Endothelial cell of umbilical vein (primary cell): ENCODE measurements around the gene COL6A3. TPM values are rescaled to one million over a fixed set of nuclear protein-coding genes. Genes with fewer than 3 reads are reported as not detected.

Experiments used
- BruUV-seq: library from RNA; stranded (reverse); fragments of 400-500 nt; replicated peaks from 2 replicates; lab custom pipeline; 2021; lab: Mats Ljungman, UMichigan
- CTCF ChIA-PET: fragments of 300-600, 350-600 bp; sonication (Branson Sonifier 250); formaldehyde crosslinking; loops from one replicate; lab custom pipeline; 2021; ENCODE audit warnings: antibody characterized with exemption, inconsistent platforms; lab: Charles Lee
- POLR2A ChIA-PET: fragments of 300-600, 350-600 bp; sonication (Branson Sonifier 250); formaldehyde crosslinking; loops from one replicate; lab custom pipeline; 2021; ENCODE audit warnings: antibody characterized with exemption, inconsistent platforms; lab: Charles Lee
- DNase-seq: peaks from one replicate; pipeline ENCODE4 v3.0.0-alpha.2; 2011; ENCODE audit warnings: low read depth, low spot score
- FAIRE-seq: peaks from 2 replicates; lab custom pipeline; 2011; peaks lifted over from hg19 to GRCh38; lab: Jason Lieb, UNC
- H2AFZ ChIP-seq: 2 replicates; pipeline ENCODE4 v1.6.0; 2012; ENCODE audit warnings: low read depth, low read length, control low read depth, inconsistent platforms
- H3K27ac ChIP-seq: 2 replicates; pipeline ENCODE4 v1.5.1; 2011; ENCODE audit warnings: low read depth, mild to moderate bottlenecking, control low read depth, low read length, moderate library complexity; ENCODE audit not compliant: insufficient read depth
- H3K27me3 ChIP-seq, 2 experiments: 2 replicates each; pipeline versions ENCODE4 v1.6.0 to v1.6.1; 2011; ENCODE audit warnings: low read length in 2 of 2, mixed read lengths in 1 of 2; ENCODE audit not compliant: control insufficient read depth in 2 of 2, insufficient read depth in 2 of 2
- H3K36me3 ChIP-seq, 2 experiments: 2 replicates in 1 of 2; 3 replicates in 1 of 2; pipeline ENCODE4 v1.5.1; 2011; ENCODE audit warnings: low read length in 2 of 2, mild to moderate bottlenecking in 1 of 2, moderate library complexity in 1 of 2; ENCODE audit not compliant: control insufficient read depth in 2 of 2, insufficient read depth in 2 of 2; ENCODE audit errors: extremely low read depth in 1 of 2
- H3K4me1 ChIP-seq: 3 replicates; pipeline ENCODE4 v1.5.1; 2011; ENCODE audit warnings: mild to moderate bottlenecking, low read length; ENCODE audit not compliant: control insufficient read depth, insufficient read depth; ENCODE audit errors: extremely low read depth
- H3K4me2 ChIP-seq: 2 replicates; pipeline ENCODE4 v1.6.1; 2011; ENCODE audit warnings: low read length, control low read depth, mixed read lengths; ENCODE audit not compliant: insufficient read depth
- H3K4me3 ChIP-seq, 3 experiments: fragments of 200-600 bp in 1 of 3; sonication (generic), shearing (Covaris generic) in 1 of 3; replicated peaks in 1 of 3; 2 replicates each; pipeline ENCODE4 v1.5.1; 2011 to 2016; ENCODE audit warnings: control low read depth in 3 of 3, low read length in 3 of 3, mild to moderate bottlenecking in 2 of 3, inconsistent platforms in 1 of 3, low read depth in 1 of 3, moderate library complexity in 1 of 3; ENCODE audit not compliant: insufficient read depth in 1 of 3
- H3K79me2 ChIP-seq: 2 replicates; pipeline ENCODE4 v1.6.0; 2012; ENCODE audit warnings: low read length, inconsistent platforms; ENCODE audit not compliant: control insufficient read depth, insufficient read depth
- H3K9ac ChIP-seq: replicated peaks from 2 replicates; pipeline ENCODE3; 2011; ENCODE audit warnings: low read length, control low read depth; ENCODE audit not compliant: insufficient read depth; ENCODE audit errors: extremely low read depth
- H3K9me1 ChIP-seq: replicated peaks from 3 replicates; pipeline ENCODE4 v1.6.0; 2011; ENCODE audit warnings: mild to moderate bottlenecking, low read length; ENCODE audit not compliant: control insufficient read depth, insufficient read depth; ENCODE audit errors: extremely low read depth
- H3K9me3 ChIP-seq: replicated peaks from 2 replicates; pipeline ENCODE4 v1.5.1; 2012; ENCODE audit warnings: low read length, inconsistent platforms; ENCODE audit not compliant: control insufficient read depth, insufficient read depth
- H4K20me1 ChIP-seq: replicated peaks from 2 replicates; pipeline ENCODE3; 2011; ENCODE audit warnings: mild to moderate bottlenecking, low read length; ENCODE audit not compliant: control insufficient read depth, insufficient read depth; ENCODE audit errors: extremely low read depth
- EZH2 ChIP-seq: IDR thresholded peaks from 2 replicates; pipeline ENCODE4 v1.6.1; 2012; ENCODE audit warnings: borderline replicate concordance, low read depth, mild to moderate bottlenecking, moderate library complexity, low read length, inconsistent platforms; ENCODE audit not compliant: severe bottlenecking
- FOS ChIP-seq: IDR thresholded peaks from 2 replicates; pipeline ENCODE4 v1.6.1; 2011; ENCODE audit warnings: mild to moderate bottlenecking, low read length, moderate library complexity, borderline replicate concordance; ENCODE audit not compliant: insufficient read depth
- GATA2 ChIP-seq: IDR thresholded peaks from 2 replicates; pipeline ENCODE4 v1.7.0; 2011; ENCODE audit warnings: low read depth, mild to moderate bottlenecking, moderate library complexity, mixed read lengths, low read length; ENCODE audit not compliant: insufficient read length, insufficient read depth
- JUN ChIP-seq: IDR thresholded peaks from 2 replicates; pipeline ENCODE4 v1.6.1; 2011; ENCODE audit warnings: borderline replicate concordance, low read depth; ENCODE audit not compliant: insufficient read length, insufficient read depth
- MYC ChIP-seq: IDR thresholded peaks from one replicate; pipeline ENCODE4 v1.6.1; 2011; ENCODE audit warnings: mild to moderate bottlenecking, low read depth, low read length
- POLR2A ChIP-seq: IDR thresholded peaks from 2 replicates; pipeline ENCODE4 v1.6.1; 2012; ENCODE audit warnings: low read depth, mild to moderate bottlenecking, control low read depth, low read length
- POLR2AphosphoS5 ChIP-seq: IDR thresholded peaks from 2 replicates; pipeline ENCODE4 v1.6.1; 2012; ENCODE audit warnings: low read depth, mild to moderate bottlenecking, control low read depth, low read length, moderate library complexity; ENCODE audit not compliant: insufficient read depth
- dilution Hi-C: fragments of 300-500 bp; cut with MboI; formaldehyde crosslinking; loops from one replicate; pipeline ENCODE4 v1.15.0; 2019; ENCODE audit warnings: low sequenced_read_pairs; ENCODE audit not compliant: extremely low pct_ligation_motif_present
- intact Hi-C: fragments of 100-400 bp; cut with micrococcal nuclease; formaldehyde crosslinking; loops from one replicate; pipeline ENCODE4 v1.10.0; 2022
- polyA plus RNA-seq, 4 experiments: library from polyadenylated mRNA; depleted of rRNA in 3 of 4; stranded (reverse) in 3 of 4; unstranded in 1 of 4; fragments of >200 nt; gene quantifications; 2 replicates each; pipeline versions ENCODE4 v1.2.1 to v1.2.3, GENCODE V29; 2011 to 2012; ENCODE audit warnings: missing spikeins in 1 of 4
- total RNA-seq: library from RNA; stranded (reverse); gene quantifications from 2 replicates; pipeline ENCODE4 v1.2.3, GENCODE V29; 2021
- TF ChIP-seq, protein P1 (sequence below), 2 donors: IDR thresholded peaks; 1 replicate in 1 of 2; 2 replicates in 1 of 2; pipeline ENCODE4 v1.5.1; 2011; ENCODE audit warnings: low read length in 2 of 2, mild to moderate bottlenecking in 2 of 2, moderate library complexity in 2 of 2, control low read depth in 1 of 2, inconsistent platforms in 1 of 2, low read depth in 1 of 2; ENCODE audit not compliant: insufficient read depth in 1 of 2; ENCODE audit errors: extremely low read depth in 1 of 2
- TF ChIP-seq, protein P2 (sequence below): IDR thresholded peaks from 2 replicates; pipeline ENCODE4 v1.6.1; 2011; ENCODE audit not compliant: insufficient read depth, insufficient read length

The COL6A3 gene
- total and polyA plus RNA-seq, 2 donors (not counting 3 experiments of a cell fraction or from before 2014, with no cell fraction given) = 0.03 TPM; not detected in 1

DNA sequence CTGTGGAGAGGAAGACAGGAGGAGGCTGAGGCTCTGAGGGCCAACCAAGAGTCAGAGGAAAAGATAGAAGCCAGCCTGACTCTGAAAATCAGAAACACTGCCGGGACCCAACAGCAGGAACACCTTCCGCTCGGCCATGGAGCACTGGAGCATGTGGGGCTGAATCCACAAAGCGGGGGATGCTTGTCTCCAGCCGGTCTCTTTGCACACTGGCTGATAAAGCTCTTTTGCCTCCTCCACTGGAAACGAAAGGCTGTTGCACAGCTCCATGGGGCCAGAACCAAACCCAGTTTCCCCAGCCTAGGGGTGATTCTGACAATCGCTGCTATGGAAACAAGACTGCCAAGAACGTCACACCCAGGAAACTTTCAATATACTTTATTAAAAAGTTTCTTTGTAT, 90.3 kb downstream of the COL6A3 start:
- no TSS peak for BruUV-seq
- Histone ChIP-seq H4K20me1 (no peaks in the 10 kb centered on the region), H3K79me2 (no peaks in the 10 kb centered on the region), H3K4me3 (no peak overlapping the region), H3K27me3 (peaks cover 4 to 11% of the 10 kb centered on the region in 2 experiments), H3K9me3 (no peaks in the 10 kb centered on the region), H3K4me2 (no peak overlapping the region), H3K9ac (no peak overlapping the region), H2AFZ (no peak overlapping the region), H3K36me3 (no peaks in the 10 kb centered on the region), H3K4me1 (no peaks in the 10 kb centered on the region), H3K27ac (no peak overlapping the region), H3K9me1 (no peaks in the 10 kb centered on the region)
- POLR2A ChIA-PET = no interaction called here
- no peak for FAIRE-seq
- DNase-seq = no peak
- CTCF ChIA-PET = no interaction called here
- dilution Hi-C loops = no loop called here
- intact Hi-C loops = loop anchor here (2.0 to 5.0 kb wide), 2 partner anchors 159 to 171 kb away; no protein-coding TSS in a partner anchor
- TF ChIP-seq GATA2 = no peak
- TF ChIP-seq, protein P1, sequence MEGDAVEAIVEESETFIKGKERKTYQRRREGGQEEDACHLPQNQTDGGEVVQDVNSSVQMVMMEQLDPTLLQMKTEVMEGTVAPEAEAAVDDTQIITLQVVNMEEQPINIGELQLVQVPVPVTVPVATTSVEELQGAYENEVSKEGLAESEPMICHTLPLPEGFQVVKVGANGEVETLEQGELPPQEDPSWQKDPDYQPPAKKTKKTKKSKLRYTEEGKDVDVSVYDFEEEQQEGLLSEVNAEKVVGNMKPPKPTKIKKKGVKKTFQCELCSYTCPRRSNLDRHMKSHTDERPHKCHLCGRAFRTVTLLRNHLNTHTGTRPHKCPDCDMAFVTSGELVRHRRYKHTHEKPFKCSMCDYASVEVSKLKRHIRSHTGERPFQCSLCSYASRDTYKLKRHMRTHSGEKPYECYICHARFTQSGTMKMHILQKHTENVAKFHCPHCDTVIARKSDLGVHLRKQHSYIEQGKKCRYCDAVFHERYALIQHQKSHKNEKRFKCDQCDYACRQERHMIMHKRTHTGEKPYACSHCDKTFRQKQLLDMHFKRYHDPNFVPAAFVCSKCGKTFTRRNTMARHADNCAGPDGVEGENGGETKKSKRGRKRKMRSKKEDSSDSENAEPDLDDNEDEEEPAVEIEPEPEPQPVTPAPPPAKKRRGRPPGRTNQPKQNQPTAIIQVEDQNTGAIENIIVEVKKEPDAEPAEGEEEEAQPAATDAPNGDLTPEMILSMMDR (IDR thresholded peaks at IDR 0.05; ENCODE audit: extremely low read depth in 1 of 2, insufficient read depth in 1 of 2, low read depth in 1 of 2, low read length in 2 of 2) = no peak
- TF ChIP-seq MYC = no peak
- no peak for TF ChIP-seq EZH2
- TF ChIP-seq POLR2AphosphoS5 = no peak
- TF ChIP-seq, protein P2, sequence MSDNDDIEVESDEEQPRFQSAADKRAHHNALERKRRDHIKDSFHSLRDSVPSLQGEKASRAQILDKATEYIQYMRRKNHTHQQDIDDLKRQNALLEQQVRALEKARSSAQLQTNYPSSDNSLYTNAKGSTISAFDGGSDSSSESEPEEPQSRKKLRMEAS = no peak
- TF ChIP-seq POLR2A = no peak
- no peak for TF ChIP-seq JUN
- TF ChIP-seq FOS = no peak
